CD4-positive, CD25-positive, alpha-beta regulatory T cell (primary cell): ENCODE measurements around the gene SPATA31D1. TPM values are rescaled to one million over a fixed set of nuclear protein-coding genes. Genes with fewer than 3 reads are reported as not detected.

Experiments
- ATAC-seq, 2 donors: fragments of 150-1000 bp; cut with Tn5 transposase; one replicate each; pipeline ENCODE4 v1.10.0; 2021; ENCODE audit warnings: low read depth in 2 of 2, moderate number of reproducible peaks in 2 of 2, moderate library complexity in 1 of 2
- DNase-seq, 3 donors: peaks; one replicate each; pipeline versions ENCODE4 v3.0.0 to v3.0.0-alpha.2; 2012 to 2022; ENCODE audit warnings: mixed read lengths in 1 of 3
- H3K27ac ChIP-seq: one replicate; pipeline ENCODE4 v1.7.0; 2013; ENCODE audit warnings: mild to moderate bottlenecking, low read length; ENCODE audit not compliant: insufficient read depth, poor library complexity, severe bottlenecking
- H3K27me3 ChIP-seq: one replicate; pipeline ENCODE4 v1.7.0; 2013; ENCODE audit warnings: low read length; ENCODE audit not compliant: control insufficient read depth, insufficient read depth
- H3K36me3 ChIP-seq: one replicate; pipeline ENCODE4 v1.7.0; 2013; ENCODE audit warnings: mild to moderate bottlenecking, low read length, moderate library complexity; ENCODE audit not compliant: control insufficient read depth, insufficient read depth
- H3K4me1 ChIP-seq: 2 replicates; pipeline ENCODE4 v1.7.0; 2013; ENCODE audit warnings: mild to moderate bottlenecking, low read length; ENCODE audit not compliant: insufficient read depth, control insufficient read depth, poor library complexity, severe bottlenecking
- H3K4me3 ChIP-seq: one replicate; pipeline ENCODE4 v1.7.0; 2013; ENCODE audit warnings: low read depth, mild to moderate bottlenecking, low read length, moderate library complexity
- H3K9me3 ChIP-seq, 2 experiments: 1 replicate in 1 of 2; 2 replicates in 1 of 2; pipeline ENCODE4 v1.7.0; 2013; ENCODE audit warnings: low read length in 2 of 2, mild to moderate bottlenecking in 1 of 2, moderate library complexity in 1 of 2; ENCODE audit not compliant: control insufficient read depth in 2 of 2
- H3K27ac Mint-ChIP-seq, 3 donors: one replicate each; pipeline ENCODE4 v1.8.0; 2020 to 2022; ENCODE audit warnings: mild to moderate bottlenecking in 3 of 3, mixed read lengths in 3 of 3, moderate library complexity in 2 of 3
- H3K27me3 Mint-ChIP-seq: one replicate; pipeline ENCODE4 v1.8.0; 2022; ENCODE audit warnings: mild to moderate bottlenecking, mixed read lengths
- H3K36me3 Mint-ChIP-seq: one replicate; pipeline ENCODE4 v1.8.0; 2020; ENCODE audit warnings: mixed read lengths
- H3K4me1 Mint-ChIP-seq, 4 donors: one replicate each; pipeline ENCODE4 v1.8.0; 2020 to 2022; ENCODE audit warnings: mixed read lengths in 4 of 4, mild to moderate bottlenecking in 1 of 4
- H3K4me3 Mint-ChIP-seq, 4 donors: one replicate each; pipeline ENCODE4 v1.8.0; 2020 to 2022; ENCODE audit warnings: mild to moderate bottlenecking in 4 of 4, mixed read lengths in 4 of 4, moderate library complexity in 3 of 4
- H3K9me3 Mint-ChIP-seq, 7 donors: one replicate each; pipeline ENCODE4 v1.8.0; 2020 to 2022; ENCODE audit warnings: mixed read lengths in 7 of 7, mild to moderate bottlenecking in 3 of 7, moderate library complexity in 2 of 7
- polyA plus RNA-seq, 4 donors: library from polyadenylated mRNA; unstranded; fragments of 300-500 nt; fragmentation: Illumina TruSeq; gene quantifications; one replicate each; pipeline ENCODE4 v1.2.3, GENCODE V29; 2021
- total RNA-seq: library from RNA; stranded (reverse); gene quantifications from one replicate; pipeline ENCODE4 v1.2.3, GENCODE V29; 2022

The SPATA31D1 gene
- total and polyA plus RNA-seq, 5 donors from 2014 or later = not detected

- H3K27ac ChIP-seq = no peak overlapping the region
- no peaks in the 10 kb centered on the region for H3K27me3 ChIP-seq
- H3K36me3 Mint-ChIP-seq = no peaks in the 10 kb centered on the region
- ATAC-seq = no peak
- H3K36me3 ChIP-seq = no peaks in the 10 kb centered on the region
- no peaks in the 10 kb centered on the region for H3K4me1 Mint-ChIP-seq
- H3K9me3 Mint-ChIP-seq = peaks cover 0 to 17% (median under 1%) of the 10 kb centered on the region in 7 donors
- H3K27ac Mint-ChIP-seq = no peak overlapping the region
- no peak for DNase-seq
- H3K4me3 ChIP-seq = no peak overlapping the region
- peak overlapping the region in 1 of 4 donors; percentile 34 for H3K4me3 Mint-ChIP-seq
- H3K27me3 Mint-ChIP-seq = no peaks in the 10 kb centered on the region
- H3K9me3 ChIP-seq = peaks cover 0 to 1% of the 10 kb centered on the region in 2 experiments
- no peaks in the 10 kb centered on the region for H3K4me1 ChIP-seq
Measured at GRCh38 chr9:81986051-81986450, 2.5 kb upstream of the SPATA31D1 start.

- Histone ChIP-seq H3K4me3 (no peak overlapping the region), H3K4me1 (no peaks in the 10 kb centered on the region), H3K9me3 (peaks cover 0 to 1% of the 10 kb centered on the region in 2 experiments), H3K36me3 (no peaks in the 10 kb centered on the region), H3K27me3 (no peaks in the 10 kb centered on the region), H3K27ac (no peak overlapping the region)
- H3K36me3 Mint-ChIP-seq = no peaks in the 10 kb centered on the region
- no peaks in the 10 kb centered on the region for H3K4me1 Mint-ChIP-seq
- no peak overlapping the region for H3K4me3 Mint-ChIP-seq
- H3K9me3 Mint-ChIP-seq = peaks cover 0 to 20% (median 10%) of the 10 kb centered on the region in 7 donors
- no peaks in the 10 kb centered on the region for H3K27me3 Mint-ChIP-seq
- ATAC-seq = no peak
- H3K27ac Mint-ChIP-seq = no peak overlapping the region
- no peak for DNase-seq
Measured at GRCh38 chr9:81989700-81990099, 1.1 kb downstream of the SPATA31D1 start.

GRCh38 chr9:81993656-81994055 is 5.1 kb downstream of the SPATA31D1 start:
- H3K4me3 ChIP-seq = no peak overlapping the region
- DNase-seq (no peak), ATAC-seq (no peak)
- no peaks in the 10 kb centered on the region for H3K9me3 ChIP-seq
- peaks cover 0 to 32% (median 14%) of the 10 kb centered on the region in 7 donors for H3K9me3 Mint-ChIP-seq
- no peaks in the 10 kb centered on the region for H3K4me1 ChIP-seq
- H3K36me3 ChIP-seq = no peaks in the 10 kb centered on the region
- H3K4me1 Mint-ChIP-seq = no peaks in the 10 kb centered on the region
- no peak overlapping the region for H3K27ac Mint-ChIP-seq
- H3K27ac ChIP-seq = no peak overlapping the region
- no peaks in the 10 kb centered on the region for H3K36me3 Mint-ChIP-seq
- no peak overlapping the region for H3K4me3 Mint-ChIP-seq
- no peaks in the 10 kb centered on the region for H3K27me3 Mint-ChIP-seq
- no peaks in the 10 kb centered on the region for H3K27me3 ChIP-seq

- Mint-ChIP-seq H3K4me3 (no peak overlapping the region), H3K36me3 (no peaks in the 10 kb centered on the region), H3K27ac (no peak overlapping the region), H3K9me3 (peaks cover 0 to 22% (median 5%) of the 10 kb centered on the region in 7 donors), H3K4me1 (no peaks in the 10 kb centered on the region), H3K27me3 (no peaks in the 10 kb centered on the region)
- Histone ChIP-seq H3K4me3 (no peak overlapping the region), H3K36me3 (no peaks in the 10 kb centered on the region), H3K9me3 (no peaks in the 10 kb centered on the region), H3K4me1 (no peaks in the 10 kb centered on the region), H3K27me3 (no peaks in the 10 kb centered on the region), H3K27ac (no peak overlapping the region)
- DNase-seq = no peak
- no peak for ATAC-seq
Measured at GRCh38 chr9:81999806-82000205, 11.2 kb downstream of the SPATA31D1 start.

GRCh38 chr9:82010711-82011110 is 22.1 kb downstream of the SPATA31D1 start:
- Histone ChIP-seq H3K27me3 (no peaks in the 10 kb centered on the region), H3K9me3 (peaks cover 3 to 4% of the 10 kb centered on the region in 2 experiments), H3K27ac (no peak overlapping the region), H3K4me3 (no peak overlapping the region), H3K4me1 (no peaks in the 10 kb centered on the region), H3K36me3 (no peaks in the 10 kb centered on the region)
- Mint-ChIP-seq H3K9me3 (peaks cover 2 to 13% (median 10%) of the 10 kb centered on the region in 7 donors), H3K27ac (no peak overlapping the region), H3K27me3 (no peaks in the 10 kb centered on the region), H3K36me3 (no peaks in the 10 kb centered on the region), H3K4me1 (no peaks in the 10 kb centered on the region), H3K4me3 (no peak overlapping the region)
- ATAC-seq (no peak), DNase-seq (no peak)

DNA sequence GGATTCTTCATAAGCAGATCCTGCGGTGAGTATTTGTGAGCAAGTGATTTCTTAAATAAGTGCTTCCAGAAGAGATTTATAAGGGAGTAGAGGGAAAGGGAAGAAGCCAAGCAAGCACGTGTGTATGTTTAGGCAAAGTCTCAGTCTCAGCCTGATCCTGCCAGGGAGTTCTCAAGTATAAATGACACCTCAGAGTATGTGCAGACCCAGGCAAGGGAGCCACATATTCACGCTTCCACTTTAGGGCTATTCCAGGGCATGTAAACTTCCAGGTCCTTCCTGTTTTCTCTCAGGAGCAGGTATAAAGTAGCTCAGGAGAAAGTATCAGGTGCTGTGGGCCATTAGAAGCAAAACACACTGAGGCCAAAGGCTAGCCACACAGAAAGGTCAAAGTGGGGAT is 22.6 kb downstream of the SPATA31D1 start:
- no peak overlapping the region for H3K4me3 ChIP-seq
- H3K27ac ChIP-seq = no peak overlapping the region
- H3K27me3 ChIP-seq = no peaks in the 10 kb centered on the region
- Mint-ChIP-seq H3K36me3 (no peaks in the 10 kb centered on the region), H3K4me1 (no peaks in the 10 kb centered on the region), H3K27ac (no peak overlapping the region), H3K4me3 (no peak overlapping the region), H3K9me3 (peaks cover 2 to 13% (median 10%) of the 10 kb centered on the region in 7 donors), H3K27me3 (no peaks in the 10 kb centered on the region)
- H3K9me3 ChIP-seq = peaks cover 3 to 4% of the 10 kb centered on the region in 2 experiments
- no peaks in the 10 kb centered on the region for H3K36me3 ChIP-seq
- no peak for ATAC-seq
- DNase-seq = no peak
- no peaks in the 10 kb centered on the region for H3K4me1 ChIP-seq

- Histone ChIP-seq H3K27ac (no peak overlapping the region), H3K4me1 (no peaks in the 10 kb centered on the region), H3K36me3 (no peaks in the 10 kb centered on the region), H3K4me3 (no peak overlapping the region), H3K27me3 (no peaks in the 10 kb centered on the region), H3K9me3 (peaks cover 3 to 4% of the 10 kb centered on the region in 2 experiments)
- no peaks in the 10 kb centered on the region for H3K36me3 Mint-ChIP-seq
- ATAC-seq = no peak
- H3K4me1 Mint-ChIP-seq = no peaks in the 10 kb centered on the region
- DNase-seq = no peak
- H3K9me3 Mint-ChIP-seq = peaks cover 1 to 11% (median 8%) of the 10 kb centered on the region in 7 donors
- no peak overlapping the region for H3K27ac Mint-ChIP-seq
- H3K27me3 Mint-ChIP-seq = no peaks in the 10 kb centered on the region
- H3K4me3 Mint-ChIP-seq = no peak overlapping the region
Measured at GRCh38 chr9:82012276-82012675, 23.7 kb downstream of the SPATA31D1 start.

GRCh38 chr9:82020331-82020730 is 31.8 kb downstream of the SPATA31D1 start:
- Mint-ChIP-seq H3K27me3 (no peaks in the 10 kb centered on the region), H3K9me3 (peaks cover 0 to 8% (median 6%) of the 10 kb centered on the region in 7 donors), H3K4me1 (no peaks in the 10 kb centered on the region), H3K27ac (no peak overlapping the region), H3K4me3 (no peak overlapping the region), H3K36me3 (no peaks in the 10 kb centered on the region)
- Histone ChIP-seq H3K4me1 (no peaks in the 10 kb centered on the region), H3K27me3 (no peaks in the 10 kb centered on the region), H3K4me3 (no peak overlapping the region), H3K27ac (no peak overlapping the region), H3K36me3 (no peaks in the 10 kb centered on the region), H3K9me3 (peaks cover 0 to 3% of the 10 kb centered on the region in 2 experiments)
- DNase-seq (no peak), ATAC-seq (no peak)
